Measurements from ENCODE around the gene EXOC6B. TPM values are rescaled to one million over a fixed set of nuclear protein-coding genes. Genes with fewer than 3 reads are reported as not detected.

The EXOC6B gene
- total RNA-seq, 6 experiments from 2014 or later = 7.8 to 15.1 (median 9.1) TPM

DNA sequence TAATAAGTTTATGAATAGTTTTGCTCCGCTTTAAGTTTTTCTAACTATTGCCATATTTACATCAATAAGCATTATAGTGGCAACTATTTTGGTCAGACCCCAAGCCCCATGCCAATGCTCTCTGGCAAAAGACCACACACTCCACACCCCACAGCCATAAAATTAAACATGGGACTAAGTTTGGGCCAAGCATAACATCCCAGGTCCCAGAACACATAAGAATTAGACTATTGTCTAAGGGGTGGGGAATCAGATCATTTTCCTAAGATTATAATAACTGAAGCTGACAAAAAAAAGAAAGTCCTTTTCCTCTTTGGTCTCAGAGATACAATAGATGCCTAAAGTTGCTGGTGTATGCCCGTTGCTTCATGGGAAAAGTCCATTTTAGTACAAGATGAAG is 46.3 kb downstream of the EXOC6B start:
- 89% methylated on average over 2 of the region's 2 CpGs for WGBS (ENCODE audit: insufficient coverage, low coverage, low lambda C conversion rate, missing lambda C conversion rate)
- H3K36me3 ChIP-seq = no peaks in the 10 kb centered on the region
- no peak for TF ChIP-seq POLR2A (IDR thresholded peaks at IDR 0.05)
- TF ChIP-seq, protein P1, sequence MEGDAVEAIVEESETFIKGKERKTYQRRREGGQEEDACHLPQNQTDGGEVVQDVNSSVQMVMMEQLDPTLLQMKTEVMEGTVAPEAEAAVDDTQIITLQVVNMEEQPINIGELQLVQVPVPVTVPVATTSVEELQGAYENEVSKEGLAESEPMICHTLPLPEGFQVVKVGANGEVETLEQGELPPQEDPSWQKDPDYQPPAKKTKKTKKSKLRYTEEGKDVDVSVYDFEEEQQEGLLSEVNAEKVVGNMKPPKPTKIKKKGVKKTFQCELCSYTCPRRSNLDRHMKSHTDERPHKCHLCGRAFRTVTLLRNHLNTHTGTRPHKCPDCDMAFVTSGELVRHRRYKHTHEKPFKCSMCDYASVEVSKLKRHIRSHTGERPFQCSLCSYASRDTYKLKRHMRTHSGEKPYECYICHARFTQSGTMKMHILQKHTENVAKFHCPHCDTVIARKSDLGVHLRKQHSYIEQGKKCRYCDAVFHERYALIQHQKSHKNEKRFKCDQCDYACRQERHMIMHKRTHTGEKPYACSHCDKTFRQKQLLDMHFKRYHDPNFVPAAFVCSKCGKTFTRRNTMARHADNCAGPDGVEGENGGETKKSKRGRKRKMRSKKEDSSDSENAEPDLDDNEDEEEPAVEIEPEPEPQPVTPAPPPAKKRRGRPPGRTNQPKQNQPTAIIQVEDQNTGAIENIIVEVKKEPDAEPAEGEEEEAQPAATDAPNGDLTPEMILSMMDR (IDR thresholded peaks at IDR 0.05) = no peak
- ATAC-seq (no peak), DNase-seq (no peak)
- intact Hi-C loops (cut with DNase I) = no loop called here
- no peak overlapping the region for H3K27ac ChIP-seq
- H3K4me1 ChIP-seq = peaks cover 0 to 12% (median 0%) of the 10 kb centered on the region in 4 donors
- H3K9me3 ChIP-seq = no peaks in the 10 kb centered on the region
- H3K27me3 ChIP-seq = no peaks in the 10 kb centered on the region
- H3K4me3 ChIP-seq = no peak overlapping the region

DNA sequence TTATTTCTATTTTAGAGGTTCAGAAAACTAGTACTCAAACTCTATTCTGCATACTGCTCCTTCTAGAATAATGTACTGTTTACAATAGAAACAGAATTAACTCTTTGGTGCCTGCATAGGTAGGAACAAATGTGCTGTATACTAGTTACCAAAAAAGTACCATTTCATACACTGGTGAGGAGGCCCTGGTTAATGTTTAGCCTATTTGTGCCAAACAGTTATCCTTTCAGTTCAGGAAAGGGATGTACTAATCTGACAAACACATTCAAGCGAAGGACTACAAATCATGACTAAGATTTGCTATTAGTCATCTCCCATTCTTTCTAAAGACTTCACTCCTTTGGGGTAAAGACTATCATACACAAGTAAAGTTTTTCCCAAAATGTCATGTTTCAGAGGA is 47.4 kb downstream of the EXOC6B start:
- WGBS (ENCODE audit: insufficient coverage, low coverage, low lambda C conversion rate, missing lambda C conversion rate) = 42% methylated on average over 1 of the region's 1 CpG
- Histone ChIP-seq H3K27ac (no peak overlapping the region), H3K9me3 (no peaks in the 10 kb centered on the region), H3K4me3 (no peak overlapping the region), H3K36me3 (no peaks in the 10 kb centered on the region), H3K4me1 (peaks cover 0 to 12% (median 0%) of the 10 kb centered on the region in 4 donors), H3K27me3 (no peaks in the 10 kb centered on the region)
- DNase-seq (no peak), ATAC-seq (peak in 3 of 4 donors; percentile 50 to 97 (median 71))
- TF ChIP-seq, protein P1 (IDR thresholded peaks at IDR 0.05) = no peak
- TF ChIP-seq POLR2A (IDR thresholded peaks at IDR 0.05) = no peak
- intact Hi-C loops (cut with DNase I) = no loop called here

DNA sequence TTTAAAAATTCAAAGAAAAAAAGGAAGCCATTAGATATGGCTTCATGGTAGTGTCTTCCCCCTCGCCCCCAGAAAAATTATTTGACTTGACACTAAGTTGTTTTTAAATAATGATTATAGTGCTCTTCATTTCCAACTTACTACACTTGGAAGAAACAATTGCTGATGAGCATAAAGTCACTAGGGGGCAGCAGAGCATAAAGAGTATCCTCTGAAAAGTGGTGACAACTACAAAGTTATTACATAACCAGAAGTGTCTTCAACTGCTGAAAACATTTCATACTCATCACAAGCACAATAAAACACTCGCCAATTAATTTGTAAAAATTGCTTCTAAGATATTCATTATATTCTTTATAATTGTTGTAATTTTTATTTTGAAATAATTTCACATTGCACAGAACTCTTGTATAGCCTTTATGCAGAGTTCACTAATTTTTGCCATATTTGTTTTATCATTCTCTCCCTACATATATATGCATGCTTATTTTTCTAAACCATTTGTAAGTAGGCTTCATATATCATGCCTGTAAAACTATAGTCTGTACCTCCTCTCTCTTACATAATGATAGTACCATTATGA is 54.9 kb downstream of the EXOC6B start:
- 0% methylated on average over 2 of the region's 2 CpGs for WGBS (ENCODE audit: insufficient coverage, low coverage, low lambda C conversion rate, missing lambda C conversion rate)
- ATAC-seq = peak; percentile 80 to 94 (median 88)
- Histone ChIP-seq H3K36me3 (no peaks in the 10 kb centered on the region), H3K27me3 (no peaks in the 10 kb centered on the region), H3K27ac (no peak overlapping the region), H3K4me3 (no peak overlapping the region), H3K4me1 (no peaks in the 10 kb centered on the region), H3K9me3 (no peaks in the 10 kb centered on the region)
- peak in 1 of 3 donors; percentile 65 for DNase-seq
- intact Hi-C loops (cut with DNase I) = loop anchor here in 1 of 2 donors (5.0 kb wide), 1 partner anchor 86 kb away; no protein-coding TSS in a partner anchor
- TF ChIP-seq, protein P1 (IDR thresholded peaks at IDR 0.05) = peak; percentile 83 to 92 (median 84)
- no peak for TF ChIP-seq POLR2A (IDR thresholded peaks at IDR 0.05)

DNA sequence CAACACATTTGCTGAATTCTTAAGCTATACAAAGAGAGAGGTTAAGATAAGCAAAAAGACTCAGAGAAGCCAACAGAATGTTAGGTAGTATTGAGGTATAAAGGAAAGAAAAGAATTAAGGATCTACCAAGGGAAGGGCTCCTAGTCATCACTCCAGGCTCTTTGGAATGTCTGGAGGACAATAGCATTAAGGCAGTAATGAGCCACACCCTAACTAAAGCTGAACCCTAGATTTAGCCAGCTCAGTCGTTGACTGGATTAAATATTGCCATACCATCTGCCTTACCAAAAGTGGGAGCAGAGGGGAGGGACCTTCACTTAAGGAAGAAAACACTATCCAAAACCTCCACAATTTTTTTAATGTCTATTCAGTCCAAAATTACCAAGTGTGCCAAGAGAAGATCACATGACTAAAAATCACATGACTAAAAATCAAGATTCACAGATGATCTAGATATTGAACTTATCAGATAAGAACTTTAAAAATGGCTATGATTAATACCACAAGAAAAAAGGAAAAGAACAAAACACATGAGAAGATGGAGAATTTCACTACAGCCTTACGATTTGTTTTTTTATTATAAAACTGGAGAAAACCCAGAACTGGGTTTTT is 59.7 kb downstream of the EXOC6B start:
- no peak for ATAC-seq
- TF ChIP-seq, protein P1 (IDR thresholded peaks at IDR 0.05) = no peak
- no peak for TF ChIP-seq POLR2A (IDR thresholded peaks at IDR 0.05)
- WGBS (ENCODE audit: insufficient coverage, low coverage, low lambda C conversion rate, missing lambda C conversion rate) = 82% methylated on average over 2 of the region's 2 CpGs

More for the DNA sequence above, 59.7 kb downstream of the EXOC6B start:
- Histone ChIP-seq H3K36me3 (no peaks in the 10 kb centered on the region), H3K27me3 (no peaks in the 10 kb centered on the region), H3K4me3 (no peak overlapping the region), H3K27ac (no peak overlapping the region), H3K9me3 (no peaks in the 10 kb centered on the region), H3K4me1 (no peaks in the 10 kb centered on the region)
- no peak for DNase-seq
- intact Hi-C loops (cut with DNase I) = loop anchor here in 1 of 2 donors (5.0 kb wide), 1 partner anchor 96 kb away; no protein-coding TSS in a partner anchor
